HG02678 (cell line): ENCODE results near the gene HES4.
A peak's percentile ranks its signal among the peaks of the same experiment; 100 is the strongest.

Experiments
- ATAC-seq: cut with Tn5 transposase; IDR thresholded peaks from one replicate; pipeline ENCODE4 v1.9.1; 2021; ENCODE audit warnings: mild to moderate bottlenecking, moderate library complexity; ENCODE audit not compliant: unreplicated experiment

Gene HES4

DNA sequence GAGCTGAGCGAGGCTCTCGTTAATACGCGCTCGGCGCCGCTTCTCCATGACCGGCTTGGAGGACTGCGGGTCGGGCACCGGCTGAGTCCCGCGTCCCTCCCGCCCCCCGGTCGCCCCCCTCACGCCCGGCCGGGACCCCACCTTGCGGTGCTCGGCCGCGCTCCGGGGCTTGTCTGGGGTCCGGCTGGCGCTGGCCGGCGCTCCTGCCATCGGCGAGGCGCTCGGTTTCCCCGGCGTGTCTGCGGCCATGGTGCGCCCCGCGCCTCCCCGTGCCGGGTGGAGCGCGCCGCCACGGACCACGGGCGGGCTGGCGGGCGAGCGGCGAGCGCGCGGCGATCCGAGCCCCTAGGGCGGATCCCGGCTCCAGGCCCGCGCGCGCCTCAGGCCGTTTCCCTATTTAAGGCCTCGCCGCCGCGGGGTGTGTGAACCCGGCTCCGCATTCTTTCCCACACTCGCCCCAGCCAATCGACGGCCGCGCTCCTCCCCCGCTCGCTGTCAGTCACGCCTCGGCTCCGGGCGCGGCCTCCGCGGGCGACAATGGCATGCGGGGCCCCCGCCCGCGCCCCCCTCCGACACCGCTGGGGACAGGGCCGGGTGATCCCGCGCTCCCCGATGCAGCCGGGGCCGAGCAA lies at the start of gene HES4:
HES4 (minus strand) TSS at position 373 of the 632 bp plus-strand sequence; CDS start at position 249, 124 bp downstream.
- ATAC-seq = peak; percentile 54

- no peak for ATAC-seq
These were observed 48.9 kb upstream of the HES4 start for GRCh38 chr1:1048765-1049164.

GRCh38 chr1:1047963-1048362 lies 48.1 kb upstream of the HES4 start:
- ATAC-seq = no peak

DNA sequence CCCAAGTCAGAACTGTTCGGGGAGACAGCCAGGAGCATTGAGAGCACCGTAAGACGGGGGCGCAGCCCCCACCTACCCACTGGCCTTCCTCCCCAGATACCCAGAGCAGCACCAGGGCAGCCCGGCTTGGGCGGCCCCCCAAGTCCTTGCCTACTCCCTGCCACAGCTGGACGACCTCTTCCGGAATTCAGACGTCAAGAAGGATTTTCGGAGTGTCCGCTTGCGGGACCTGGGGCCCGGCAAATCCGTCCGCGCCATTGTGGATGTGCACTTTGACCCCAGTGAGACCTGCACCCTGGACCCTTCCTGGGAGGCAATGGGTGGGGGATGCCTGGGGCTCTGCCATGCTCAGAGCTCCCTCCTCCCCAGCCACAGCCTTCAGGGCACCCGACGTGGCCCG lies 47.5 kb upstream of the HES4 start:
- ATAC-seq = no peak

GRCh38 chr1:1046767-1047166 lies 46.9 kb upstream of the HES4 start:
- ATAC-seq = no peak

DNA sequence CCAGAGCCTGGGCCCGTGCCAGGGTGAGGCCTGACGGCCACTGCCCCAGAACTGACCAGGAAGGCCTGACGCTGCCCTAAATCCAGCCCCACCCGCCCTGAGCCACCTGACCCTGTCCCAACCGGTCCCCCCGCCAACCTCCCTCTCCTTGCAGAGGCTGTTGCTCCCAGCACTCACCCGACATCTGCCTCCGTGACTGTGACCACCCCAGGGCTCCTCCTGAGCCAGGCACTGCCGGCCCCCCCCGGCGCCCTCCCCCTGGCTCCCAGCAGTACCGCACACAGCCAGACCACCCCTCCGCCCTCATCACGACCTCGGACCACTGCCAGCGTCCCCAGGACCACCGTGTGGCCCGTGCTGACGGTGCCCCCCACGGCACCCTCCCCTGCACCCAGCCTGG lies 46.3 kb upstream of the HES4 start:
- ATAC-seq = no peak

DNA sequence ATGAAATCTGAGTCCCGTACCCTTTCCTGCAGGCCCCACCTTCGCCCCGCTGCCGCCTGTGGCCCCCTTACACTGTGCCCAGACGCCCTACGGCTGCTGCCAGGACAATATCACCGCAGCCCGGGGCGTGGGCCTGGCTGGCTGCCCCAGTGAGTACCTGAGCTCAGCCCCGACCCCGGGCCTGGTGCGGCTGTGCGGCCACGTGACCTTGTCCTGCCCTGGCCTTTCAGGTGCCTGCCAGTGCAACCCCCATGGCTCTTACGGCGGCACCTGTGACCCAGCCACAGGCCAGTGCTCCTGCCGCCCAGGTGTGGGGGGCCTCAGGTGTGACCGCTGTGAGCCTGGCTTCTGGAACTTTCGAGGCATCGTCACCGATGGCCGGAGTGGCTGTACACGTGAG lies 45.2 kb upstream of the HES4 start:
- ATAC-seq = no peak

DNA sequence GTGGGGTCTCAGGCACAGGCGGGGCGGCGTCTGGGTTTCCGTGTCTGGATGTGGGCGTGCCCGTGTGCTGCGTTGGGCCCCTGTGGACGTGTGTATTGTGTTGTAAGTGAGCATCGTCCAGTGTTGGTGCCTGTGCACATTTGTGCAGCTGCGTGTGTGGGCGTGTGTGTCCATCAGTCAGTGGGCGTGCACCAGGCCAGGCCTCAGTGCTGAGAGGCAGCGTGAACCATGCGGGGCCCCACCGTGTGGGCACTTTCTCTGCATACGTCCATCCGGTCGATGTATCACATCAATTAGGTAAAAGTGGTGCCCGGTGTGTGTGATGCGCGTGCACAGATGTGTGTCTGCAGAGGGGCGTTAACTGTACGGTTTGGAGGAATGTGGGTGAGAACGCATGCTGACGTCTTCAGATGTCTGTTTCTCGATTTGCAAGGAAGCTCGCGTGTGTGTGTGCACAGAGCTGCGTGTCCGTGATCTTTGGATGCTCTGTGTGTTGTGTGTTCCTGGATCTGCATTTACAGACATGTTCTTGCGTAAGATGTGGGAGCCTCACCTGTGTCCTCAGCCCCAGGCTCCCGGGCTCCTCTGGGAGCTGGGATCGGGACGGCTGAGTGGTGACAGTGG lies 44.7 kb upstream of the HES4 start:
- no peak for ATAC-seq

GRCh38 chr1:1043921-1044320 lies 44.0 kb upstream of the HES4 start:
- no peak for ATAC-seq

GRCh38 chr1:1043411-1043810 lies 43.5 kb upstream of the HES4 start:
- no peak for ATAC-seq

GRCh38 chr1:1042835-1043234 lies 42.9 kb upstream of the HES4 start:
- ATAC-seq = no peak

DNA sequence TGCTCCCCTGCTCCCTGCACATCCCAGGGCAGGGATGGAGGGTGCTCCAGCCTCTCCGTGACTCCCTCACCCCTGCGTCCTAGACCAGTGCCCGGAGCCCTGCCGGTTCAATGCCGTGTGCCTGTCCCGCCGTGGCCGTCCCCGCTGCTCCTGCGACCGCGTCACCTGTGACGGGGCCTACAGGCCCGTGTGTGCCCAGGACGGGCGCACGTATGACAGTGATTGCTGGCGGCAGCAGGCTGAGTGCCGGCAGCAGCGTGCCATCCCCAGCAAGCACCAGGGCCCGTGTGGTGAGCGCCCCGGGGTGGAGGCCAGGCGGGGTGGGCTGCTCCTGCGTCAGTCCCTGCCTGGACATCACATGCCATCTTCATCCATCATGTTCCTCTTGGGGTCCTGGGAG lies 42.0 kb upstream of the HES4 start:
- ATAC-seq = no peak

DNA sequence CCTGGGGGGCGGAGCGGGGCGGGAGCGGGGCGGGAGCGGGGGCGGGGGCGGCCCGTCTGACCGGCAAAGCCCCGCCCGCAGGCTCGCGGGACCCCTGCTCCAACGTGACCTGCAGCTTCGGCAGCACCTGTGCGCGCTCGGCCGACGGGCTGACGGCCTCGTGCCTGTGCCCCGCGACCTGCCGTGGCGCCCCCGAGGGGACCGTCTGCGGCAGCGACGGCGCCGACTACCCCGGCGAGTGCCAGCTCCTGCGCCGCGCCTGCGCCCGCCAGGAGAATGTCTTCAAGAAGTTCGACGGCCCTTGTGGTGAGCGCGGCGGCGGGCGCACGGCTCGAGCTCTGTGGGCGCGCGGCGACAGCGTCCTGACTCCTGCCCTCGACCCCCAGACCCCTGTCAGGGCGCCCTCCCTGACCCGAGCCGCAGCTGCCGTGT lies 41.2 kb upstream of the HES4 start:
- peak; percentile 15 for ATAC-seq

- ATAC-seq = peak; percentile 60
These were observed 40.4 kb upstream of the HES4 start for GRCh38 chr1:1040004-1040991.

- no peak for ATAC-seq
These were observed 39.4 kb upstream of the HES4 start for GRCh38 chr1:1039145-1039910.

DNA sequence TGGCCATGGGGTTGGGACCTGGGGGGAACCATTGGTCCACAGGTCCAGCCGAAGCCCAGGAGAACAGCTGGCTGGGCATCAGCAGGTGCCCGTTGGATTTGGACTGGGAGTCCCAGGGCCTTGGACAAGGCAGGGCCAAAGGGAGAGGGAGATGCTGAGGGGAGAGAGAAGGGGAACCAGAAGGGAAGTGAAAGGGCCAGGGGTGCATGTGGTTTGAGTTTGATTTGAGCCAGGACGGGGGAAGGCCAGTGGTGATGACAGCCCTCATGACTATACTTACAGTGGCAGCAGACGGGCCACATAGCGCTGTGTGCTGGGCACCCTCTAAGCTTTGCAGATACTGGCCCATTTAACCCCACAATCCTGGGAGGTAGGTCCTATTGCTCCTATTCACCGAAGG lies 38.8 kb upstream of the HES4 start:
- peak; percentile 47 for ATAC-seq

- no peak for ATAC-seq
These were observed 37.8 kb upstream of the HES4 start for GRCh38 chr1:1037366-1038327.

GRCh38 chr1:1035291-1035943 lies 35.5 kb upstream of the HES4 start:
- no peak for ATAC-seq

GRCh38 chr1:1034439-1034781 lies 34.5 kb upstream of the HES4 start:
- ATAC-seq = no peak
